Measurements from ENCODE around the gene TBC1D1.

Gene TBC1D1

GRCh38 chr4:37990731-37991245 is 99.9 kb downstream of the TBC1D1 start:
- no peak for DNase-seq (ENCODE audit: low read depth in 2 of 2)

GRCh38 chr4:37991623-37992410 is 100.9 kb downstream of the TBC1D1 start:
- no peak for DNase-seq (ENCODE audit: low read depth in 2 of 2)

GRCh38 chr4:37993806-37994205 is 102.9 kb downstream of the TBC1D1 start:
- no peak for DNase-seq (ENCODE audit: low read depth in 2 of 2)

GRCh38 chr4:37994569-37994968 is 103.7 kb downstream of the TBC1D1 start:
- DNase-seq (ENCODE audit: low read depth in 2 of 2): no peak

GRCh38 chr4:37995299-37995821 is 104.5 kb downstream of the TBC1D1 start:
- DNase-seq (ENCODE audit: low read depth in 2 of 2): no peak

- DNase-seq (ENCODE audit: low read depth in 2 of 2): no peak
These were observed 105.3 kb downstream of the TBC1D1 start for GRCh38 chr4:37995981-37996775.

- no peak for DNase-seq (ENCODE audit: low read depth in 2 of 2)
These were observed 107.3 kb downstream of the TBC1D1 start for GRCh38 chr4:37998226-37998625.

- DNase-seq (ENCODE audit: low read depth in 2 of 2): no peak
These were observed 108.3 kb downstream of the TBC1D1 start for GRCh38 chr4:37999000-37999716.

GRCh38 chr4:37999965-38000364 is 109.1 kb downstream of the TBC1D1 start:
- no peak for DNase-seq (ENCODE audit: low read depth in 2 of 2)

- no peak for DNase-seq (ENCODE audit: low read depth in 2 of 2)
These were observed 111.0 kb downstream of the TBC1D1 start for GRCh38 chr4:38001927-38002326.

GRCh38 chr4:38002451-38003071 is 111.7 kb downstream of the TBC1D1 start:
- no peak for DNase-seq (ENCODE audit: low read depth in 2 of 2)

GRCh38 chr4:38003102-38003501 is 112.2 kb downstream of the TBC1D1 start:
- DNase-seq (ENCODE audit: low read depth in 2 of 2): no peak

GRCh38 chr4:38003628-38004027 is 112.7 kb downstream of the TBC1D1 start:
- DNase-seq (ENCODE audit: low read depth in 2 of 2): no peak

- no peak for DNase-seq (ENCODE audit: low read depth in 2 of 2)
These were observed 113.2 kb downstream of the TBC1D1 start for GRCh38 chr4:38004062-38004461.

- no peak for DNase-seq (ENCODE audit: low read depth in 2 of 2)
These were observed 114.0 kb downstream of the TBC1D1 start for GRCh38 chr4:38004887-38005286.

GRCh38 chr4:38005637-38006036 is 114.8 kb downstream of the TBC1D1 start:
- DNase-seq (ENCODE audit: low read depth in 2 of 2): no peak

- DNase-seq (ENCODE audit: low read depth in 2 of 2): no peak
These were observed 116.8 kb downstream of the TBC1D1 start for GRCh38 chr4:38007645-38008044.

- DNase-seq (ENCODE audit: low read depth in 2 of 2): no peak
These were observed 117.7 kb downstream of the TBC1D1 start for GRCh38 chr4:38008571-38009021.

GRCh38 chr4:38009421-38009820 is 118.5 kb downstream of the TBC1D1 start:
- DNase-seq (ENCODE audit: low read depth in 2 of 2): no peak

- no peak for DNase-seq (ENCODE audit: low read depth in 2 of 2)
These were observed 119.1 kb downstream of the TBC1D1 start for GRCh38 chr4:38009949-38010348.

- no peak for DNase-seq (ENCODE audit: low read depth in 2 of 2)
These were observed 120.8 kb downstream of the TBC1D1 start for GRCh38 chr4:38011511-38012162.
